Stimulated activated CD4-positive, alpha-beta T cell treated with anti-CD3 and anti-CD28 coated beads, Interleukin-1b, Interleukin-23, amount 100 ng/mL, for 48 hours (primary cell): ENCODE data around the gene RELT.

Experiments
- DNase-seq: peaks from one replicate; pipeline ENCODE4 v3.0.0-alpha.2; 2020

The RELT gene

GRCh38 chr11:73379189-73379880 is 3.1 kb downstream of the RELT start:
- no peak for DNase-seq

DNA sequence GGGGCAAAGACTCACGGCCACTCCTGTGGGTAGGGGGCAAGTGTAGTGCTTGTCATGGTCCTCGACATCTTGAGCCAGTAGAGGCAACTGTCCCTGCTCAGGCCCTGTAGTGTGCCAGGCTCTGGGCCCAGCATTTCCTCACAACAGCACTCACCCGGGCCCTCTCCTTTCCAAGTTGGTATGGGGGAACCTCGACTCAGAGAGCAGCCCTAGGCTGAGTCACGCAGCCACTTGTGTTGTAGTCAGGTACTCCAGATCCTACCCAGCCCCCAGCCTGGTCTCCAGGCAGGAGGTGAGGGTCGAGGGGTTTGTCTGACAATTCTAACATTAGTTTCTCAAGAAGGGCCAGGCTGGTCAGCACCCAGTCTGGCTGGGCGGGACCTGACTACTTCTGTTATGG is 4.1 kb downstream of the RELT start:
- DNase-seq = no peak

DNA sequence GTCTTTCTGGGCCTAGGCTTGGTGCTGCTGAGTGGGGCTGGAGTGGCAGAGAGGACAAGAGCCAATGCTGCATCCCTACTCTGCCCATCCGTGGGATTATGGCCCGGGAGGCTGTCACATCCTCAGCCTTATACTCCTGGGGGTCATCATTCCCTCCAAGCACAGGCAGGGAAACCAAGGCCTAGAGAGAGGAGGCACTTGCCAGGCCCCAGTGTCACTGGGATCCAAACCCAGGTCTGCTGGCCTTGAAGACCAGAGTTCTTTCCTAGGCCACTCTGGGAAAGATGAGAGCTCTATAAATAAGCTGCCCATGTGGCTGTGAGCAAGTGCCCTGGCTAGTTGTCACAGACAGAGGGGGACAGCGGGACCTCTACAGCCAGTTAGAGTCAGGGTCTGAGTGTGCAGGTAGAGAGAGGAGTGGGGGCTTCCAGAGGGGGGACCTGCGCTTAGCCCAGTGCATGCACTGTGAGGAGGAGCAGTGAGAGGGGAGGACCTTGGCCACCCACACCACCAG is 4.8 kb downstream of the RELT start:
- no peak for DNase-seq

DNA sequence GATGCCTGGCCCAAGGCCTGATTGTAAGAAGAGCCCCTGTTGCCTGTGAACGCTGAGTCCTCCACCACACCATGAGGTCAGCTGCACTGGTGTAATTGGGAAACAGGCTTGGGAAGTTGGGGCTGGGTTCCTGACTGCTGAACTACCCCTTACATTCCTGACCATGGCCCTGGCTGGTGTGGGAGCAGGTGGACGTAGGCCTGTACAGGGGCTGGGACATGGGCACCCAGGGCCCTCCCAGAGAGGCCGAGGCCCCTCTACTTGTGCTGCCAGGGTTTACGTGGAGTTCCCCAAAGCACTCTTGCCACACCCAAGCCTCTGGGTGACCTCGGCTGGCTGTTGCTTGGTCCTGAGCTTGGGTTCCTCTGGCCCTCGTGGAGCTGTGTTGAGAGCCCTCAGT is 5.4 kb downstream of the RELT start:
- no peak for DNase-seq

DNA sequence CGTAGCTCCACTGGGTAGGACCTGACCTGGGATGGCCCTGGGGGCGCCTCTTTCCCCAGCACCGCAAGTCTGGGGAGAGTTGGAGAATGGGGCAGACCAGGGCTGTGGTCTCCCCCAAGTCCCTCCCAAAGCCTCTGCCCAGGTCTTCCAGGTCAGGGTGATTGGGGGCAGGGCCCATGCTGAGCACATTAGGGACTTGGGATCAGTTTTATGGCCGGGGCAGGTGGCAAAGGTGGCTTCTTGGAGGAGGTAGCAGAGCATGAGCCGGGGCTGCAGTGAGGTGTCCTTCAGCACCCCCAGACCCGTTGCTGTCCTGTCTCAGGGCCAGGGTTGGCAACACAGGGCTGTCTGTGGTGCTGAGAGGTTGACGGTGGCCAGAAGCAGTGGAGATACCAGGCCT is 6.0 kb downstream of the RELT start:
- DNase-seq = no peak

GRCh38 chr11:73382747-73383146 is 6.5 kb downstream of the RELT start:
- DNase-seq = no peak

- DNase-seq = no peak
These were observed 7.3 kb downstream of the RELT start for GRCh38 chr11:73383249-73384124.

DNA sequence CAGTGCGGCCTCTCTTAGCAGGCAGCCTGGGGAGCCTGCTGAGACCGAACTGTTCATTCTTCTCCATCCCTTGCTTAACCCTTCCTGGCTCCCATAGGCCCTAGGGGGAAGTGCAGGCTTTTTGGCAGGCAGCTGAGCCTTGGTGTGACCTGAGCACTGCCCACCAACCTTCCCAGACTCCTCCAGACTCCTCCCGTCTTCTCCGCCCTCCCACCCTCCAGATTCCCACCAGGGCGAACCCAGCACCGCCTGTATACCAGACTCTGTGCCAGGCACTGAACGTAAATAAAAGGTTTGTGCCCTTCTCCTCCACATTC is 7.9 kb downstream of the RELT start:
- DNase-seq = no peak

DNA sequence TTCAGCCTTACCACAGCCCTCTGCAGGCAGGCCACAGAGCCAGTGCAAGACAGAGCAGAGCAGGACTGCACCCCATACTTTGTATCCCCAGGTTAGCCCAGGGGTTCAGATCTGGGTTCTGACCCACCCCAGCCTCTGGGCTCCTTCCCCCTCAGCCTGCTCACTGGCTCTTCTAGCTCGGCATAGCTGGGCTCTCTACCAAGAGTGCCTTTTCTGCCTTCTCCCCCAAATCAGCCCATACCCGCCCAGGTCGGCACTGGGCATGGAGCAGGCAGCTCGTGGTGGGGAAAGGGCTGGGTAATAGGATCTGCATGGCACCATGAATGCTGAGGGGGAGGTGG is 8.3 kb downstream of the RELT start:
- DNase-seq = no peak

DNA sequence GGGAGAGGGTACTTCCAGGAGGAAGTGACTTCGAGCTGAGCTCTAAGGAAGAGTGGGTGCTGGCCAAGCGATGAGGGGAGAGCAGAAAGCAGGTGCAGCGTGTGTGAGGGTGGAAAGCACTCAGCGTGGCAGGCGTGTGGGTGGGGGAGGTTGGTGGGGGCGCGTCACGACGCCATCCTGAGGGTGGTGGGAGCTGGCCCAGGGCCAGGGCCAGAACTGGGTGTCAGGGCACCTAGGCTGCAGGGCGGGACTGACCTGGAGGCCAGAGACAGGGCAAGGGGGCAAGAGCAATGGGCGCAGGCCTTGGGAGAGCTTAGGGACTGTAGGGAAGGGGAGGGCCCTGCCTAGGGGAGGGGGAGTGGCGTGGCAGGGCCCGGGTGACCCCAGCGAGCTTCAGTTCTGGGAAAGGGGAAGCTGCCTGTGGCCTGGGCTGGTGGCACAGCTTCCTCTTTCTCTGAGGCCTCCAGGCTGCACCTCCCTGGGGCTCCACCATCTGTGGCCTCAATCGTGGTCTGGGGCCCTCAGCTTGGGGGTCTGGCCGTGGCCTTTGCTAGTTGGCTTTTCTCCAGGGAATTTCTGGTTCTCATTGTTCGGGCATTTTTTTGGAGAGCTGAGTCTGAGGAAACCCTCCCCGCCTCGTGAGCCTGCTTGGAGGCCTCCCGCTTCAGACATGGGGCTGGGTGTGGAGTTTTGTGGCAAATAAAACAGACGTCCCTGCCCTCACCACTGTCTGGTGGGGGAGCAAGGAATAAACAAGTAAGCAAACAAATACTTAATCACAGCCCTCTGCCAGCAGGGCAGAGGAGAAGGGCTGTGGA is 8.9 kb downstream of the RELT start:
- no peak for DNase-seq

DNA sequence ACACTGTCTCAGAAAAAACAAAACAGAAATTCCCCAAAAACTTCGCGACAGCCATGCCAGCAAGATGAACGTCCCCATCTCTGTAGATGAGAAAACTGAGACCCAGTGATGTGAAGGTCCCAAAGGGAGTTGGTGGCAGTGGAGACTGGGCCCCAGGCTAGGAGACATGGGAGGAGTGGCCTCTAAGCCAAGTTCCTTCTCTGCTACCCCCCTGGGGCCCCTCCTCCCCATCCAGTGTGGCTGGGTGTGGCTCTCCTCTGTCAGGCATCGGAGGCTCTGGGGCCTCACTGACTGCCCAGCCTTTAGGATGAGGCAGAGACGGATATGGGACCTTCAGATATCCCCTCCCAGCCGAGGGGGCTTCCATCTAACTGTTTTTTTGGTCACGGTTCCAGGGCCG is 9.8 kb downstream of the RELT start:
- no peak for DNase-seq

- no peak for DNase-seq
These were observed 10.3 kb downstream of the RELT start for GRCh38 chr11:73386546-73386945.

GRCh38 chr11:73387594-73388264 is 11.5 kb downstream of the RELT start:
- DNase-seq = no peak

GRCh38 chr11:73388265-73389133 is 12.3 kb downstream of the RELT start:
- no peak for DNase-seq

DNA sequence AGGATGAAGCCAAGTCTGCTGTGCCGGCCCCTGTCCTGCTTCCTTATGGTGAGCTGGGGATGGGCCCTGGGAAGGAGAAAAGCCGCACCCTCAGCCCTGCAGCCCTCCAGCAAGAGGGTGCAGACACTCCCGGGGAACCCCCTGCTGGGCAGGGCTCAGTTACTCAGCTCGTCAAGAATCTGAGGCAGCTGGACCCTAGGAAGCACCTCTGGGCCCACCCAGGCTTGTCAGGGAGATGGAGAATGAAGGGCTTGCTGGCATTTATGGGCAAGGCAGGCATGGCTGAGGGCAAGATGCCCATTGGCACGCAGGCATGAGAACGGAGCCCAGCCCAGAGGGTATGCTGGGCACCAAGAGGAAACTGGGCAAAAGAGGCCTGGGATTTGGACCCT is 12.9 kb downstream of the RELT start:
- DNase-seq = no peak

- DNase-seq = no peak
These were observed 13.7 kb downstream of the RELT start for GRCh38 chr11:73389916-73390315.

GRCh38 chr11:73390601-73391565 is 14.7 kb downstream of the RELT start:
- DNase-seq = no peak

DNA sequence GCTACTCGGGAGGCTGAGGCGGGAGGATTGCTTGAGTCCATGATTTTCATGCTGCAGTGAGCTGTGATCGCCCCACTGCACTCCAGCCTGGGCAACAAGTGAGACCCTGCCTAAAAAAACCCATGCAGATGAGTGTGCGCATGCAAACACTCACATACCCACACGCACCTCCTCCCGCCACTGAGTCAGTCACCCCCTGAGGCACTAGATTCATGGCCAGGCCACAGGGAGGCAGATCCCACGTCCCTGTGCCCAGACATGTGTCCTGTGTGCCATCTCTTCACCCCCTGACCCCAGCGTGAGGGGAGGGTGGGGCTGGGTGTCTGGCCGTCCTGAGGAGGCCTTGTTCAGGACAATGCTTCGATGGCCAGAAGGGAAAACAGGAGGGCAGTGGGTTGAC is 15.5 kb downstream of the RELT start:
- no peak for DNase-seq

GRCh38 chr11:73392108-73393010 is 16.2 kb downstream of the RELT start:
- DNase-seq = no peak

GRCh38 chr11:73393011-73393380 is 16.8 kb downstream of the RELT start:
- no peak for DNase-seq
